ENCODE measurements around the gene ACKR4. TPM values are rescaled to one million over a fixed set of nuclear protein-coding genes. Genes with fewer than 3 reads are reported as not detected.

The ACKR4 gene
- 1 to 10 TPM in 1 of 4 donors, under 1 TPM in 1, not detected in 2; 0.81 to 3.2 TPM for total RNA-seq

- TF ChIP-seq POLR2AphosphoS5 (IDR thresholded peaks at IDR 0.05) (no peak), POLR2A (IDR thresholded peaks at IDR 0.05) (no peak), CTCF (IDR thresholded peaks at IDR 0.05) (no peak), EP300 (IDR thresholded peaks at IDR 0.05) (no peak)
- no peak for ATAC-seq
- no peaks in the 10 kb centered on the region for H3K9me3 ChIP-seq
- WGBS, 2 donors (ENCODE audit: low coverage in 1 of 2), result 31 to 35% methylated on average over 2 of the region's 2 CpGs
- no peak within 1 kb of the TSS for H3K27ac ChIP-seq
- H3K27me3 ChIP-seq, result no peaks in the 10 kb centered on the region
- peaks cover 0 to 33% of the 10 kb centered on the region in 2 donors for H3K36me3 ChIP-seq
- no peaks in the 10 kb centered on the region for H3K4me1 ChIP-seq
- peak within 1 kb of the TSS; percentile 5 to 10 for H3K4me3 ChIP-seq
Measured at GRCh38 chr3:132596816-132597433, at the start of gene ACKR4. Gene ACKR4 (plus strand): TSS chr3:132597270. CDS start chr3:132600398, 3,128 bp downstream.

- Histone ChIP-seq H3K4me3 (no peak overlapping the region), H3K27ac (no peak overlapping the region), H3K9me3 (no peaks in the 10 kb centered on the region), H3K4me1 (peaks cover 0 to 16% (median 0%) of the 10 kb centered on the region in 3 donors), H3K27me3 (no peaks in the 10 kb centered on the region), H3K36me3 (no peaks in the 10 kb centered on the region)
- ATAC-seq, result no peak
- 83% methylated on average over 2 of the region's 8 CpGs; no CpG with 5 or more reads in 1 of the 2 donors for WGBS, 2 donors (ENCODE audit: low coverage in 1 of 2)
- TF ChIP-seq EP300 (IDR thresholded peaks at IDR 0.05) (no peak), CTCF (IDR thresholded peaks at IDR 0.05) (no peak), POLR2A (IDR thresholded peaks at IDR 0.05) (no peak), POLR2AphosphoS5 (IDR thresholded peaks at IDR 0.05) (no peak)
Measured at GRCh38 chr3:132549169-132549568, 47.9 kb upstream of the ACKR4 start.

- Histone ChIP-seq H3K9me3 (no peaks in the 10 kb centered on the region), H3K27ac (no peak overlapping the region), H3K4me3 (no peak overlapping the region), H3K4me1 (peaks cover 0 to 25% (median 0%) of the 10 kb centered on the region in 3 donors), H3K36me3 (no peaks in the 10 kb centered on the region), H3K27me3 (no peaks in the 10 kb centered on the region)
- no peak for TF ChIP-seq POLR2AphosphoS5 (IDR thresholded peaks at IDR 0.05)
- TF ChIP-seq CTCF (IDR thresholded peaks at IDR 0.05), result no peak
- no peak for TF ChIP-seq POLR2A (IDR thresholded peaks at IDR 0.05)
- no peak for TF ChIP-seq EP300 (IDR thresholded peaks at IDR 0.05)
- ATAC-seq, result no peak
Measured at GRCh38 chr3:132549890-132550578, 47.0 kb upstream of the ACKR4 start.

- no peak overlapping the region for H3K27ac ChIP-seq
- no peaks in the 10 kb centered on the region for H3K27me3 ChIP-seq
- no peak overlapping the region for H3K4me3 ChIP-seq
- no peaks in the 10 kb centered on the region for H3K9me3 ChIP-seq
- WGBS, 2 donors (ENCODE audit: low coverage in 1 of 2), result 45 to 68% methylated on average over 3 of the region's 3 CpGs
- no peaks in the 10 kb centered on the region for H3K36me3 ChIP-seq
- peaks cover 0 to 25% (median 0%) of the 10 kb centered on the region in 3 donors for H3K4me1 ChIP-seq
- no peak for ATAC-seq
- TF ChIP-seq POLR2AphosphoS5 (IDR thresholded peaks at IDR 0.05) (no peak), EP300 (IDR thresholded peaks at IDR 0.05) (no peak), POLR2A (IDR thresholded peaks at IDR 0.05) (no peak), CTCF (IDR thresholded peaks at IDR 0.05) (no peak)
Measured at GRCh38 chr3:132550579-132551305, 46.3 kb upstream of the ACKR4 start.

Measured in gastroesophageal sphincter (tissue), 4 donors.